CD1c-positive myeloid dendritic cell (primary cell): ENCODE data around the gene EGFL7.

Source experiments
- DNase-seq: peaks from one replicate; pipeline ENCODE4 v3.0.0-alpha.2; 2016; ENCODE audit errors: extremely low spot score

The EGFL7 gene

GRCh38 chr9:136714893-136715274, 52.2 kb downstream of the EGFL7 start:
- no peak for DNase-seq

GRCh38 chr9:136717399-136717798, 54.7 kb downstream of the EGFL7 start:
- no peak for DNase-seq

DNA sequence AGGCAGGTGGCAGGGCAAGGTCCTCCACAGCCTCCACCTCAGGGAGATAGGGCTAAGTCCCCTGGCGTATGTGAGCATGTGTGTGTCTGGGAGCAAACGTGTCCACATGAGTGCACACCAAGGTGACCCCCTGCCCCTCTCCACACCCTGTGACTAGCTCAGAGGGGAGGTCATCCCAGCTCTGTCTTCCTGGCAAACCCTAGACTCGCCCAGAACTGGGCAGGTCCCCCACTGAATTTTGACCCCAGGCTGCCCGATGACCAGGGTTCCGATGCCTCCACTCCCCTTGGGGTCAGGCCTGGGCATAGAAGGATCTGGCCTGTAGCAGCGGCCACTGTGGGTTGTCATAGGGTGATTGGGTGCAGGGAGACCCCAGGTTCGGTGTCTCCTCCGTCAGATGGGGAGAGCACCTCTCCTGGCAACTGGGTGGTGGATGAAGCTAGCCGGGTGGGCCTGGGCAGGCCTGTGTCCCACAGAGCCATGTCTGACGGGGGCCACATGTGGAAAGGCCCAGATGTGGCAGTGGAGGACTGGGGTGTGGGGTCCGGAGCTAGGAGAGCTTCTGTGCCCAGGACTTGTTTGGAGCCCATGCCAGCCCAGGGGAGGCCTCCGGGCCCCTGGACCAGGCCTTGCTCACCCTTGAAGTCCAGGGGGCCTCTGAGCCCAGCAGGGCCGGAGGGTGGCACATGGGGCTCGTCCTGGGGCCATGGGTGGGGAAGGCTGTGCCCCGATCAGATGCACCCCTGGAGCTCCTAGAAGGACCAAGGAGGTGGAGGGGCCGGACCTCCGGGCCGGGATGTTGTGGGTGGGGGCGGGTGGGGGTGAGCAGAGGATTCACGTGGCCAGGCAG, 55.9 kb downstream of the EGFL7 start:
- DNase-seq, result no peak

GRCh38 chr9:136719195-136719880, 56.6 kb downstream of the EGFL7 start:
- peak; percentile 77 for DNase-seq

- no peak for DNase-seq
Measured at GRCh38 chr9:136720251-136720897, 57.7 kb downstream of the EGFL7 start.

DNA sequence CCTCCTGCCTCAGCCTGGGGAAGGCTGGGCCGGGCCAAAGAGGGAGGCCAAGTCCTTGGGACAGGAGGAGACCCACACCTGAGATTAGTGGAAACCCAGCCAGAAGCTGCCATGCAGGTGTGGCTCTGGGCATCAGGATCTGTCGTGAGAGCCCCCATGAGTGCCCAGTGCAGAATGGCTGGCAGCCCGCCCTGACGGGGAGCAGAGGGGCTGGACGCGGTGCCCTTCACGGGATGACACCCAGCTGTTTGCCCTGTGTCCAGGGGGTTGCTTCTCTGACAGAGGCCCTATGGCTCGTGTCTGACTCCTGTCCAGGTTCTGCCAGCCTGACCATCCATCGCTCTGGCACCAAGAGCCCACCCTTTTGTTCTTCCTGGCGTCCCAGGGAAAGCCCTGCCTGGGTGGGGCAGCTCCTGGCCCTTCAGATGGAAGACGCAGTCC, 58.2 kb downstream of the EGFL7 start:
- DNase-seq, result no peak

- no peak for DNase-seq
Measured at GRCh38 chr9:136721339-136722092, 58.8 kb downstream of the EGFL7 start.
